NCI-H524 (cell line): Measurements from ENCODE around the gene FAM161B.
"Not testable (repeated sequence)": the region's sequence is repeated elsewhere in the genome, so short reads cannot be mapped to it uniquely, and the experiment has no call there.

Source experiments
- DNase-seq, 2 experiments: peaks; one replicate each; lab custom pipeline; 2025; lab: John Stamatoyannopoulos, UW

Gene FAM161B

GRCh38 chr14:73949752-73950734, at the start of gene FAM161B, which contains the start of gene COQ6:
FAM161B (minus strand) TSS chr14:73950094; CDS start chr14:73950026, 68 bp downstream.
COQ6 (plus strand) TSS chr14:73950302; CDS start chr14:73950333, 31 bp downstream.
- DNase-seq = peak; percentile 98 to 99

GRCh38 chr14:73998726-73999125, 48.8 kb upstream of the FAM161B start:
- DNase-seq = no peak

- no peak for DNase-seq
Measured at GRCh38 chr14:73997944-73998447, 48.1 kb upstream of the FAM161B start.

GRCh38 chr14:73997108-73997943, 47.4 kb upstream of the FAM161B start:
- no peak for DNase-seq

GRCh38 chr14:73996731-73997107, 46.8 kb upstream of the FAM161B start:
- no peak for DNase-seq

- no peak for DNase-seq
Measured at GRCh38 chr14:73995977-73996378, 46.1 kb upstream of the FAM161B start.

GRCh38 chr14:73994926-73995325, 45.0 kb upstream of the FAM161B start:
- DNase-seq = not testable (repeated sequence)

GRCh38 chr14:73991092-73991491, 41.2 kb upstream of the FAM161B start:
- DNase-seq = no peak

- not testable (repeated sequence) for DNase-seq
Measured at GRCh38 chr14:73988656-73989055, 38.8 kb upstream of the FAM161B start.

- no peak for DNase-seq
Measured at GRCh38 chr14:73988065-73988464, 38.2 kb upstream of the FAM161B start.

- no peak for DNase-seq
Measured at GRCh38 chr14:73977896-73978295, 28.0 kb upstream of the FAM161B start.

- no peak for DNase-seq
Measured at GRCh38 chr14:73976125-73976524, 26.2 kb upstream of the FAM161B start.

GRCh38 chr14:73973497-73973896, 23.6 kb upstream of the FAM161B start:
- DNase-seq = peak; percentile 80 to 90

- DNase-seq = no peak
Measured at GRCh38 chr14:73968885-73969284, 19.0 kb upstream of the FAM161B start.

- DNase-seq = no peak
Measured at GRCh38 chr14:73965216-73965615, 15.3 kb upstream of the FAM161B start.

GRCh38 chr14:73961192-73961591, 11.3 kb upstream of the FAM161B start:
- no peak for DNase-seq

GRCh38 chr14:73958591-73958990, 8.7 kb upstream of the FAM161B start:
- no peak for DNase-seq

- no peak for DNase-seq
Measured at GRCh38 chr14:73955674-73956073, 5.8 kb upstream of the FAM161B start.

GRCh38 chr14:73953731-73954130, 3.8 kb upstream of the FAM161B start:
- no peak for DNase-seq

GRCh38 chr14:73945159-73945670, 4.7 kb downstream of the FAM161B start:
- no peak for DNase-seq

- no peak for DNase-seq
Measured at GRCh38 chr14:73944432-73945158, 5.3 kb downstream of the FAM161B start.
